Measurements from ENCODE around the gene SLC6A1. TPM values are rescaled to one million over a fixed set of nuclear protein-coding genes. Genes with fewer than 3 reads are reported as not detected.

The SLC6A1 gene
- total and polyA plus RNA-seq, 2 of the 8 experiments (the other 6 are each of a cell fraction or from before 2014, with no cell fraction given), result 0.30 to 0.63 TPM

- Histone ChIP-seq H3K4ac (replicated peaks; ENCODE audit: insufficient read length, low read depth, low read length) (no peak overlapping the region), H2BK5ac (ENCODE audit: low read depth, low read length) (no peak overlapping the region), H3K27ac (ENCODE audit: low read depth, low read length) (no peak overlapping the region), H2BK20ac (ENCODE audit: low read length) (no peak overlapping the region), H3K4me3 (ENCODE audit: extremely low read depth in 1 of 4, insufficient read depth in 2 of 4, low read depth in 3 of 4, low read length in 4 of 4) (no peak overlapping the region), H3K23me2 (ENCODE audit: low read depth, low read length) (no peaks in the 10 kb centered on the region), H3K36me3 (ENCODE audit: control insufficient read depth in 2 of 4, insufficient read depth in 4 of 4, low read length in 3 of 4) (no peaks in the 10 kb centered on the region), H3K4me2 (ENCODE audit: insufficient read depth in 1 of 2, low read depth in 2 of 2, low read length in 2 of 2) (no peak overlapping the region), H3K9me3 (ENCODE audit: insufficient read depth in 2 of 2, low read depth in 1 of 2, low read length in 1 of 2) (no peaks in the 10 kb centered on the region), H3K23ac (ENCODE audit: insufficient read length) (no peak overlapping the region), H2BK12ac (ENCODE audit: low read depth, low read length) (no peak overlapping the region), H3K79me1 (ENCODE audit: low read depth, low read length) (no peaks in the 10 kb centered on the region), H3K14ac (ENCODE audit: insufficient read length) (no peak overlapping the region), H3K4me1 (replicated peaks in 1 of 4; ENCODE audit: control insufficient read depth in 3 of 4, insufficient read depth in 4 of 4, low read length in 3 of 4) (no peaks in the 10 kb centered on the region; a peak in 1 of 7 replicates), H4K20me1 (replicated peaks in 1 of 2; ENCODE audit: control insufficient read depth in 1 of 2, insufficient read depth in 2 of 2, low read length in 2 of 2) (no peaks in the 10 kb centered on the region), H3K27me3 (replicated peaks in 1 of 4; ENCODE audit: control insufficient read depth in 3 of 4, extremely low read depth in 1 of 4, insufficient read depth in 3 of 4, low read length in 3 of 4) (no peaks in the 10 kb centered on the region; a peak in 1 of 7 replicates), H4K5ac (ENCODE audit: insufficient read length, low read depth, low read length) (no peak overlapping the region), H3K79me2 (ENCODE audit: control insufficient read depth in 1 of 2, insufficient read depth in 2 of 2, low read length in 2 of 2) (no peaks in the 10 kb centered on the region), H4K8ac (ENCODE audit: extremely low read depth, insufficient read depth, low read length) (no peak overlapping the region), H2AK5ac (ENCODE audit: low read depth, low read length) (no peak overlapping the region), H2BK15ac (ENCODE audit: low read length) (no peak overlapping the region), H3K9ac (replicated peaks in 1 of 4; ENCODE audit: extremely low read depth in 1 of 4, low read depth in 3 of 4, low read length in 3 of 4) (no peak overlapping the region), H4K91ac (replicated peaks; ENCODE audit: insufficient read length, low read length) (no peak overlapping the region), H3K56ac (replicated peaks; ENCODE audit: insufficient read length, low read depth, low read length) (no peak overlapping the region), H3K18ac (ENCODE audit: extremely low read depth, low read length) (no peak overlapping the region), H2BK120ac (replicated peaks; ENCODE audit: low read depth, low read length) (no peak overlapping the region), H2AFZ (ENCODE audit: low read length) (no peak overlapping the region)
- TF ChIP-seq BCL11A (IDR thresholded peaks at IDR 0.05; ENCODE audit: low read depth in 2 of 2, low read length in 2 of 2) (no peak), SUZ12 (IDR thresholded peaks at IDR 0.05; ENCODE audit: low read length) (no peak)
- no peak for FAIRE-seq
- ChIA-PET POLR2A (ENCODE audit: partially characterized antibody) (no interaction called here), CTCF (ENCODE audit: partially characterized antibody) (interaction anchor here (0.6 to 2.6 kb wide), 8 partner anchors 11 to 237 kb away, joined by 3 to 12 read pairs (median 4); no protein-coding TSS in a partner anchor)
- 81% methylated on average over 5 of the region's 5 CpGs; no CpG with 5 or more reads in 1 of the 2 experiments for WGBS, 2 experiments (ENCODE audit: extremely low coverage in 1 of 2, insufficient coverage in 1 of 2, insufficient read length in 1 of 2, insufficient replicate concordance in 2 of 2, low coverage in 1 of 2, low lambda C conversion rate in 2 of 2, missing lambda C conversion rate in 1 of 2)
- DNase-seq (ENCODE audit: low read depth in 1 of 2, low spot score in 2 of 2), result no peak
These were observed 24.2 kb downstream of the SLC6A1 start for GRCh38 chr3:11016727-11017126.

Data from H1 (cell line).